ENCODE results near the gene NOXO1. TPM values are rescaled to one million over a fixed set of nuclear protein-coding genes. Genes with fewer than 3 reads are reported as not detected.

Gene NOXO1
- polyA plus RNA-seq, 1 of the 3 experiments (the other 2 are of a cell fraction), result 0.21 TPM

- no peaks in the 10 kb centered on the region for H3K27me3 ChIP-seq (ENCODE audit: insufficient read depth)
- ChIA-PET POLR2A (interaction anchor here (0.9 to 1.2 kb wide), 3 partner anchors 13 to 128 kb away, joined by 4 to 10 read pairs (median 6); partner anchors contain the start of gene TRAF7), CTCF (interaction anchor here (0.8 to 6.5 kb wide), 9 partner anchors 11 to 126 kb away, joined by 3 to 68 read pairs (median 5); partner anchors contain the start of genes NTHL1, TBL3 and TSC2)
- DNase-seq, result peak; percentile 72
- WGBS (ENCODE audit: low lambda C conversion rate), result 27% methylated on average over 8 of the region's 76 CpGs
- H3F3A ChIP-seq (replicated peaks; ENCODE audit: insufficient read depth), result peaks cover 9% of the 10 kb centered on the region
- H3K9me2 ChIP-seq, result no peaks in the 10 kb centered on the region
- H3K27ac ChIP-seq (ENCODE audit: low read depth in 2 of 2, low read length in 1 of 2), result peak overlapping the region in 1 of 2 experiments; percentile 28; a peak in 1 of 4 replicates
- peaks cover 0 to 6% of the 10 kb centered on the region in 2 experiments for H3K36me3 ChIP-seq (replicated peaks in 1 of 2; ENCODE audit: control insufficient read depth in 1 of 2, insufficient read depth in 2 of 2, low read length in 1 of 2)
- H2AFZ ChIP-seq (ENCODE audit: low read depth), result no peak overlapping the region
- peak overlapping the region; percentile 56 to 67 for H3K4me3 ChIP-seq (ENCODE audit: low read depth in 2 of 2, low read length in 1 of 2)
- H3K79me2 ChIP-seq (ENCODE audit: insufficient read depth), result peaks cover 15% of the 10 kb centered on the region; the same call in 1 of the 2 replicates
- H3K9me3 ChIP-seq, result no peaks in the 10 kb centered on the region
- H3K4me1 ChIP-seq (ENCODE audit: control insufficient read depth in 1 of 2, insufficient read depth in 2 of 2, low read depth in 1 of 2, low read length in 1 of 2), result peaks cover 7 to 29% of the 10 kb centered on the region in 2 experiments; a peak in 2 of 4 replicates
- H3K9ac ChIP-seq, result peak overlapping the region; percentile 61
- TF ChIP-seq MXI1 (IDR thresholded peaks at IDR 0.05; ENCODE audit: low read depth, low read length), result peak; percentile 72
- 0 out of 2 replicates have a peak, but pooled peaks have one; percentile 18 for TF ChIP-seq RAD21 (IDR thresholded peaks at IDR 0.05; ENCODE audit: low read length)
- no peak for TF ChIP-seq MAX (IDR thresholded peaks at IDR 0.05; ENCODE audit: low read depth)
- H4K20me1 ChIP-seq (ENCODE audit: insufficient read depth), result peaks cover 8% of the 10 kb centered on the region; the same call in 1 of the 2 replicates
- peak overlapping the region; percentile 90 for H3K4me2 ChIP-seq
Measured at GRCh38 chr16:2027024-2028010, 46.0 kb upstream of the NOXO1 start.

- peaks cover 8% of the 10 kb centered on the region; the same call in 1 of the 2 replicates for H4K20me1 ChIP-seq (ENCODE audit: insufficient read depth)
- H3K9me3 ChIP-seq, result no peaks in the 10 kb centered on the region
- H3K4me3 ChIP-seq (ENCODE audit: low read depth in 2 of 2, low read length in 1 of 2), result peak within 1 kb of the TSS; percentile 56 to 67
- 17% methylated on average over 25 of the region's 59 CpGs for WGBS (ENCODE audit: low lambda C conversion rate)
- H3K27ac ChIP-seq (ENCODE audit: low read depth in 2 of 2, low read length in 1 of 2), result peak within 1 kb of the TSS in 1 of 2 experiments; percentile 28; a peak in 1 of 4 replicates
- peaks cover 7 to 29% of the 10 kb centered on the region in 2 experiments; a peak in 2 of 4 replicates for H3K4me1 ChIP-seq (ENCODE audit: control insufficient read depth in 1 of 2, insufficient read depth in 2 of 2, low read depth in 1 of 2, low read length in 1 of 2)
- peaks cover 15% of the 10 kb centered on the region; the same call in 1 of the 2 replicates for H3K79me2 ChIP-seq (ENCODE audit: insufficient read depth)
- peak within 1 kb of the TSS; percentile 90 for H3K4me2 ChIP-seq
- no peaks in the 10 kb centered on the region for H3K9me2 ChIP-seq
- H3F3A ChIP-seq (replicated peaks; ENCODE audit: insufficient read depth), result peaks cover 9% of the 10 kb centered on the region
- TF ChIP-seq GATA2 (CRISPR knock-in tag; IDR thresholded peaks at IDR 0.05), result no peak
- TF ChIP-seq CTCF (IDR thresholded peaks at IDR 0.05), result no peak
- no peak for TF ChIP-seq YY1 (IDR thresholded peaks at IDR 0.05; ENCODE audit: low read depth)
- no peak for TF ChIP-seq CHD2 (IDR thresholded peaks at IDR 0.05; ENCODE audit: low read length, partially characterized antibody)
- TF ChIP-seq JUND (IDR thresholded peaks at IDR 0.05), result no peak
- no peak for TF ChIP-seq SMC3 (IDR thresholded peaks at IDR 0.05; ENCODE audit: low read depth, low read length)
- TF ChIP-seq RFX5 (IDR thresholded peaks at IDR 0.05; ENCODE audit: low read length), result no peak
- no peak for TF ChIP-seq MAX (IDR thresholded peaks at IDR 0.05; ENCODE audit: low read depth)
- no peak for TF ChIP-seq TAF1 (IDR thresholded peaks at IDR 0.05; ENCODE audit: borderline replicate concordance, low read depth, low read length)
- no peak for TF ChIP-seq IRF3 (IDR thresholded peaks at IDR 0.05; ENCODE audit: low read depth, low read length)
- no peak for TF ChIP-seq FOSL2 (IDR thresholded peaks at IDR 0.05; ENCODE audit: borderline replicate concordance, low read depth)
- TF ChIP-seq NFIC (IDR thresholded peaks at IDR 0.05; ENCODE audit: borderline replicate concordance), result no peak
- H2AFZ ChIP-seq (ENCODE audit: low read depth), result no peak within 1 kb of the TSS
- ChIA-PET CTCF (interaction anchor here (1.1 to 6.5 kb wide), 5 partner anchors 13 to 127 kb away, joined by 3 to 68 read pairs (median 5); no protein-coding TSS in a partner anchor), POLR2A (no interaction called here)
- H3K36me3 ChIP-seq (replicated peaks in 1 of 2; ENCODE audit: control insufficient read depth in 1 of 2, insufficient read depth in 2 of 2, low read length in 1 of 2), result peaks cover 0 to 6% of the 10 kb centered on the region in 2 experiments
- H3K9ac ChIP-seq, result peak within 1 kb of the TSS; percentile 61
- DNase-seq, result peak; percentile 90
- no peaks in the 10 kb centered on the region for H3K27me3 ChIP-seq (ENCODE audit: insufficient read depth)
Measured at GRCh38 chr16:2026461-2027023, 45.3 kb upstream of the NOXO1 start, which contains the start of gene NHERF2. Gene NHERF2, plus strand, starts transcription at chr16:2026902. Its CDS starts 104 bp downstream, at chr16:2027006.
